IMR-90 (cell line): ENCODE measurements around the gene LENEP.

ENCODE experiments used
- BHLHE40 ChIP-seq: fragments of 150-350 bp; IDR thresholded peaks from 2 replicates; pipeline ENCODE4 v1.6.1; 2016; ENCODE audit warnings: mild to moderate bottlenecking, low read depth, low read length
- CEBPB ChIP-seq: IDR thresholded peaks from 2 replicates; pipeline ENCODE4 v1.6.1; 2012; ENCODE audit warnings: low read depth, low read length, improper control_type of control experiment
- CTCF ChIP-seq: conservative IDR thresholded peaks from 2 replicates; pipeline ENCODE4 v1.5.1; 2012; ENCODE audit warnings: mild to moderate bottlenecking, low read depth, low read length, improper control_type of control experiment
- ELK1 ChIP-seq: fragments of 150-350 bp; IDR thresholded peaks from 2 replicates; pipeline ENCODE4 v1.6.1; 2016; ENCODE audit warnings: low read depth, mild to moderate bottlenecking, low read length, moderate library complexity, borderline replicate concordance
- FOS ChIP-seq: fragments of 150-350 bp; IDR thresholded peaks from 2 replicates; pipeline ENCODE4 v1.6.1; 2016; ENCODE audit warnings: low read depth, low read length
- MAFK ChIP-seq: IDR thresholded peaks from 2 replicates; pipeline ENCODE4 v1.6.1; 2012; ENCODE audit warnings: low read depth, low read length, improper control_type of control experiment
- MAZ ChIP-seq: IDR thresholded peaks from 2 replicates; pipeline ENCODE4 v1.6.1; 2012; ENCODE audit warnings: low read depth, mild to moderate bottlenecking, low read length, improper control_type of control experiment, moderate library complexity, borderline replicate concordance
- MXI1 ChIP-seq: IDR thresholded peaks from 2 replicates; pipeline ENCODE4 v1.6.1; 2012; ENCODE audit warnings: low read depth, mild to moderate bottlenecking, low read length, moderate library complexity, borderline replicate concordance
- NFE2L2 ChIP-seq: fragments of 150-350 bp; IDR thresholded peaks from 2 replicates; pipeline ENCODE4 v1.6.1; 2016; ENCODE audit warnings: low read depth, mild to moderate bottlenecking, low read length
- POLR2A ChIP-seq: IDR thresholded peaks from 2 replicates; pipeline ENCODE4 v1.6.1; 2012; ENCODE audit warnings: mild to moderate bottlenecking, low read depth, low read length
- RAD21 ChIP-seq: IDR thresholded peaks from 2 replicates; pipeline ENCODE4 v1.6.1; 2012; ENCODE audit warnings: low read length, improper control_type of control experiment
- RFX5 ChIP-seq: IDR thresholded peaks from 2 replicates; pipeline ENCODE4 v1.8.0; 2012; ENCODE audit warnings: low read depth, mild to moderate bottlenecking, low read length, moderate library complexity
- SMC3 ChIP-seq: fragments of 150-350 bp; IDR thresholded peaks from 2 replicates; pipeline ENCODE4 v1.6.1; 2016; ENCODE audit warnings: low read depth, mild to moderate bottlenecking, antibody characterized with exemption, low read length, moderate library complexity
- USF2 ChIP-seq: fragments of 150-350 bp; IDR thresholded peaks from 2 replicates; pipeline ENCODE4 v1.6.1; 2017; ENCODE audit warnings: mild to moderate bottlenecking, antibody characterized with exemption, low read length, low read depth

- no peak for TF ChIP-seq FOS
- no peak for TF ChIP-seq CTCF
- TF ChIP-seq MXI1: no peak
- no peak for TF ChIP-seq ELK1
- no peak for TF ChIP-seq POLR2A
- TF ChIP-seq MAFK: no peak
- no peak for TF ChIP-seq RAD21
- no peak for TF ChIP-seq SMC3
- no peak for TF ChIP-seq NFE2L2
- TF ChIP-seq USF2: no peak
- TF ChIP-seq BHLHE40: no peak
- TF ChIP-seq CEBPB: no peak
- TF ChIP-seq MAZ: no peak
- TF ChIP-seq RFX5: no peak
These were observed 15.9 kb downstream of the LENEP start for GRCh38 chr1:155009221-155009711.
